ENCODE measurements around the gene RNF5. TPM values are rescaled to one million over a fixed set of nuclear protein-coding genes. Genes with fewer than 3 reads are reported as not detected.
"Not testable (repeated sequence)": the region's sequence is repeated elsewhere in the genome, so short reads cannot be mapped to it uniquely, and the experiment has no call there.

The RNF5 gene
- total RNA-seq (10 to 100 TPM; 20.9 to 30.0 TPM), total RNA-seq (14.5 to 38.4 reads per million in 2 donors)

- Mint-ChIP-seq H3K36me3 (ENCODE audit: low read depth) (peaks cover 6% of the 10 kb centered on the region), H3K27me3 (no peaks in the 10 kb centered on the region), H3K4me1 (peaks cover 67% of the 10 kb centered on the region), H3K4me3 (peak within 1 kb of the TSS; percentile 98), H3K27ac (peak within 1 kb of the TSS; percentile 98)
- DNase-seq (peak; percentile 76 to 90 (median 80)), ATAC-seq (peak; percentile 85)
- no peaks in the 10 kb centered on the region for H3K9me3 ChIP-seq (ENCODE audit: control insufficient read depth, low read length, poor library complexity, severe bottlenecking)
These were observed at the start of gene RNF5 for GRCh38 chr6:32177788-32178546. TSS of gene RNF5 (plus strand) at chr6:32178405. CDS start at chr6:32178512, 107 bp downstream.

- ATAC-seq (no peak), DNase-seq (no peak)
- peaks cover 2% of the 10 kb centered on the region for H3K27me3 Mint-ChIP-seq
- peak overlapping the region; percentile 94 for H3K27ac Mint-ChIP-seq
- H3K9me3 ChIP-seq (ENCODE audit: control insufficient read depth, low read length, poor library complexity, severe bottlenecking) = no peaks in the 10 kb centered on the region
- peaks cover 28% of the 10 kb centered on the region for H3K4me1 Mint-ChIP-seq
- H3K4me3 Mint-ChIP-seq = peak overlapping the region; percentile 98
- H3K36me3 Mint-ChIP-seq (ENCODE audit: low read depth) = peaks cover 7% of the 10 kb centered on the region
These were observed 49.4 kb upstream of the RNF5 start for GRCh38 chr6:32128751-32129296.

DNA sequence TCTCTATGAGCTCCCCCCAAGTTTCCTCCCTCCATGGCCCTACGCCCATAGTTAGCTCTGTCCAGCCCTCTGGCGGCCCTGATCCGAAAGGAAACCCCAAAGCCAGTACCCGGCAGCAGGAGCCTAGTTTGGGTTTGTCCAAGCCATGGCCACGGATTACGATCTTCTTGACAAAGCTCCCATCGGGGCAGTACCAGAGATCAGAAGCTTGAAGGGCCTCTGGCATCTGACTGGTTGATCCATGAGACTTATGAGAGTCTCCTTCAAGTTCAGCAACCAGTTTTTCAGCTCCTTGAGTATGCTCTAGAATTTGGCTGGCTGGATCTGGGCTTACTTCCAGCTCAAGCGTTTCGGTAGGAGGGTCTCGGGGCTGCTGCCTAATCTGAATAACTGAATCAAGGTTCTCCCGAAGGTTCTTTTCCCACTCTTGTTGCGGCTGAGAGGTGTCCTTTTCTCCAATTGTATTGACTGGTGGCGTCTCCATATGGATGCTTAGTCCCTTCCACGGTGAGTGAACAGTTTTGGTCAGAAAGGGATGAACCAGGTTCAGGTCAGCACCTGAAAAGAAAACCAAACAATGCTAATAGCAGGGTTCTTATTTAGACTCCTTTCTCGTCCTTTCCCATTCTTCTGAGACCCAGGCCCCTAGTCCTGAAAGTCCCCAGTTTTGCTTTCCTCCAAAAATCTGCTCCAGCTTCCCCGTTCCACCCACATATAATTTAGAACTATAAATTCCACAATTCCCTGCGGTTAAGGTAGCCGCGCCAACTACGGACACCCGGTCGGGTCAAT, 48.7 kb upstream of the RNF5 start:
- H3K4me1 Mint-ChIP-seq = peaks cover 23% of the 10 kb centered on the region
- no peak for DNase-seq
- peaks cover 3% of the 10 kb centered on the region for H3K36me3 Mint-ChIP-seq (ENCODE audit: low read depth)
- H3K27me3 Mint-ChIP-seq = peaks cover 5% of the 10 kb centered on the region
- no peak for ATAC-seq
- no peaks in the 10 kb centered on the region for H3K9me3 ChIP-seq (ENCODE audit: control insufficient read depth, low read length, poor library complexity, severe bottlenecking)
- H3K4me3 Mint-ChIP-seq = peak overlapping the region; percentile 85
- peak overlapping the region; percentile 94 for H3K27ac Mint-ChIP-seq

DNA sequence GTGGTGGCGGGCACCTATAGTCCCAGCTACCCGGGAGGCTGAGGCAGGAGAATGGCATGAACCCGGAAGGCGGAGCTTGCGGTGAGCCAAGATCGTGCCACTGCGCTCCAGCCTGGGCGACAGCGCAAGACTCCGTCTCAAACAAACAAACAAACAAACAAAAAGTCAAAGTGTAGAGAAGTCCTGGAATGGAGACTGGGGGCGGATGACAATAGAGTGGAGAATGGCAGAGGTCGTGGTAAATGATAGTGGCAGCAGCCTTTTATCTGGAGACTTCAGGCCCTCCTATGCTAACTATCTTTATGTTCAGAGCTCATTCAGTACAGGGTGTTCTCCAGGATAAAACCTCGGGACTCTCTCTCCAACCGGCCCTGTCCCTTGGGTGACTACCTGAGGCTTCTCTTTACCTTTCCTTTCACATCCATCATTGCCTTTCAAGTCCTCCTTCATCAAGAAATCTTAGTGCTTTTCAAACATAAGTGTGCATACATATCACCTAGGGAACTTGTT, 46.7 kb upstream of the RNF5 start:
- no peaks in the 10 kb centered on the region for H3K9me3 ChIP-seq (ENCODE audit: control insufficient read depth, low read length, poor library complexity, severe bottlenecking)
- DNase-seq = no peak
- Mint-ChIP-seq H3K27me3 (peaks cover 11% of the 10 kb centered on the region), H3K4me1 (peaks cover 18% of the 10 kb centered on the region), H3K36me3 (ENCODE audit: low read depth) (no peaks in the 10 kb centered on the region), H3K27ac (no peak overlapping the region), H3K4me3 (peak overlapping the region; percentile 6)
- no peak for ATAC-seq

DNA sequence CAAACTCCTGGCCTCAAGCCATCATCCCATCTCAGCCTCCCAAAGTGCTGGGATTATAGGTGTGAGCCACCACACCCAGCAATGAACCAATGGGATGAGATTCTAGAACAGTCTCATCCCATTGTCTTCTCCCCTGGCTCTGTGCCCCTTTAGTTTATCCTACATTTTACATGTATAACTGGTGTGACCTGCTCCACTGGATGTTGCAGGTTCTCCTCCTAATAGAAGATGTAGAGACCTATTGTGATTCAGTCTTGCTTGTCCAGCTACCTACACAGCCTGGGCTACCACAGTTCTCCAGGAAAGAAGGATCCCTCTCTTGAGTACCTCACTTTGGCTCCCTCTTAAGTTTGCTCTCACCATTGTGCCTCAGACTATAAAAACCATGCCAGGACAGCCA, 46.1 kb upstream of the RNF5 start:
- DNase-seq (no peak), ATAC-seq (no peak)
- peaks cover 11% of the 10 kb centered on the region for H3K27me3 Mint-ChIP-seq
- H3K4me1 Mint-ChIP-seq = peaks cover 13% of the 10 kb centered on the region
- H3K4me3 Mint-ChIP-seq = no peak overlapping the region
- H3K27ac Mint-ChIP-seq = no peak overlapping the region
- H3K9me3 ChIP-seq (ENCODE audit: control insufficient read depth, low read length, poor library complexity, severe bottlenecking) = no peaks in the 10 kb centered on the region
- no peaks in the 10 kb centered on the region for H3K36me3 Mint-ChIP-seq (ENCODE audit: low read depth)

GRCh38 chr6:32133786-32134185, 44.4 kb upstream of the RNF5 start:
- H3K4me1 Mint-ChIP-seq = peaks cover 7% of the 10 kb centered on the region
- H3K27me3 Mint-ChIP-seq = peaks cover 11% of the 10 kb centered on the region

DNA sequence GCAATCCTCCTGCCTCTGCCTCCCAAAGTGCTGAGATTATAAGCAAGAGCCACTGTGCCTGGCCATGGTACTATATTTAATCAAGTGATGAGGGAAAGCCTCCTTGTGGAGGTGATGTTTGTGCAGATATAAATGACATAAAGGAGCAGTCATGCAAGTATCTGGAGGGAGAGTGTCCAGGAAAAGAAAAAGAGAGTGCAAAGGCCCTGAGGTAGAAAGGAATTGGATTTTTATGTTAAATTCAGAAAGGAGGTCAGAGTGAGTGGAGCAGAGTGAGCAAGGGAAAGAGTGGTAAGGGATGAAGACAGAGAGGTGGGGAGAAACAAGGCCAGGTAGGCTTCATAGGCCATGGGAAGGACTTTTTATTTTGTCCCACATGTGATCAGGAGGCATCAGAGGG, 40.8 kb upstream of the RNF5 start:
- no peaks in the 10 kb centered on the region for H3K9me3 ChIP-seq (ENCODE audit: control insufficient read depth, low read length, poor library complexity, severe bottlenecking)
- peaks cover 6% of the 10 kb centered on the region for H3K36me3 Mint-ChIP-seq (ENCODE audit: low read depth)
- no peaks in the 10 kb centered on the region for H3K4me1 Mint-ChIP-seq
- ATAC-seq (no peak), DNase-seq (no peak)
- peaks cover 28% of the 10 kb centered on the region for H3K27me3 Mint-ChIP-seq
- no peak overlapping the region for H3K4me3 Mint-ChIP-seq
- H3K27ac Mint-ChIP-seq = no peak overlapping the region

More at GRCh38 chr6:32133786-32134185, 44.4 kb upstream of the RNF5 start:
- Mint-ChIP-seq H3K27ac (no peak overlapping the region), H3K36me3 (ENCODE audit: low read depth) (no peaks in the 10 kb centered on the region), H3K4me3 (no peak overlapping the region)
- no peaks in the 10 kb centered on the region for H3K9me3 ChIP-seq (ENCODE audit: control insufficient read depth, low read length, poor library complexity, severe bottlenecking)
- ATAC-seq (no peak), DNase-seq (no peak)

DNA sequence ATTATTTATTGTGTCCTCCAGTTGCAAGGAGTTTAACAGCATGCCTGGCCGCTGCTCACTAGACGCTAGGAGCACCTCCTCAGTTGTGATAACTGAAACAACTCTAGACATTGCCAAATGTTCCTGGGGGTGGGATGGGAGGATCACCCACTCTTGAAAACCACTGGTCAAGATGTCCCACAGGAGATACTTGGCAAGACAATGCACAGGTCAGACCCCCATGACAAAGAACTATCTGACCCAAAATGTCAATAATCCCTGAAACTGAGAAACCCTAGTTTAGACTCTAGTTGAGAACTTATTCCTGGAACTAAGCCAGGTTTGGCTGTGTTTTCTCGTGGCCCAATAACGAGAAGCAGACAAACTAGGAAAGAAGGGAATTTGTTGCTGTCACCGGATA, 38.6 kb upstream of the RNF5 start:
- Mint-ChIP-seq H3K4me3 (no peak overlapping the region), H3K4me1 (no peaks in the 10 kb centered on the region)
- H3K9me3 ChIP-seq (ENCODE audit: control insufficient read depth, low read length, poor library complexity, severe bottlenecking) = no peaks in the 10 kb centered on the region

GRCh38 chr6:32140420-32141046, 37.7 kb upstream of the RNF5 start:
- H3K27me3 Mint-ChIP-seq = peaks cover 20% of the 10 kb centered on the region
- no peaks in the 10 kb centered on the region for H3K4me1 Mint-ChIP-seq
- H3K36me3 Mint-ChIP-seq (ENCODE audit: low read depth) = peaks cover 6% of the 10 kb centered on the region
- no peak overlapping the region for H3K4me3 Mint-ChIP-seq
- ATAC-seq = no peak
- DNase-seq = no peak
- no peak overlapping the region for H3K27ac Mint-ChIP-seq
- no peaks in the 10 kb centered on the region for H3K9me3 ChIP-seq (ENCODE audit: control insufficient read depth, low read length, poor library complexity, severe bottlenecking)

More for the DNA sequence above, 38.6 kb upstream of the RNF5 start:
- peaks cover 6% of the 10 kb centered on the region for H3K36me3 Mint-ChIP-seq (ENCODE audit: low read depth)
- H3K27ac Mint-ChIP-seq = no peak overlapping the region
- DNase-seq (no peak), ATAC-seq (no peak)
- peaks cover 23% of the 10 kb centered on the region for H3K27me3 Mint-ChIP-seq

GRCh38 chr6:32144238-32144637, 34.0 kb upstream of the RNF5 start:
- peaks cover 15% of the 10 kb centered on the region for H3K4me1 Mint-ChIP-seq
- H3K9me3 ChIP-seq (ENCODE audit: control insufficient read depth, low read length, poor library complexity, severe bottlenecking); H3K4me3 Mint-ChIP-seq; H3K27ac Mint-ChIP-seq; DNase-seq; ATAC-seq; H3K36me3 Mint-ChIP-seq (ENCODE audit: low read depth): not testable (repeated sequence)
- H3K27me3 Mint-ChIP-seq = peaks cover 43% of the 10 kb centered on the region

DNA sequence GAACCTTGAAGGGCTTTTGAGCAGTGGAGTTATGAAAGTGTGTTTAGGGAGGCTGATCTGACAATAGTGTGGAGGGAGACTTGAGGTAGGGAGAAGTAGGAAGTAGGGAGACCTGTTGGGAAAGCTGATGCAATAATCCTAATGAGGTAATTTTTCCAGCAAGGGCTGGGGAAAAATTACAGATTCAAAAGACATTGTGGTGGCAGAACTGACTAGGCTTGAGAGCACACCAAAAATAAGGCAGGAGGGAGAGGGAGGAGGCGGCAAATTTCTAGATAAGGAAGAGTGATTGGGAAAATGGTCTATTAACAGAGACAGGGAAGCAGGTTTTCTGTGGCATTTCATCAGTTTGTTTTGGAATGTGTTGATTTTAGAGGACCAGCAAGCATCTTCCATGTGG, 31.9 kb upstream of the RNF5 start:
- H3K4me3 Mint-ChIP-seq = no peak overlapping the region

GRCh38 chr6:32146687-32147086, 31.5 kb upstream of the RNF5 start:
- H3K9me3 ChIP-seq (ENCODE audit: control insufficient read depth, low read length, poor library complexity, severe bottlenecking) = no peaks in the 10 kb centered on the region
- Mint-ChIP-seq H3K27ac (no peak overlapping the region), H3K4me1 (peaks cover 23% of the 10 kb centered on the region), H3K36me3 (ENCODE audit: low read depth) (peaks cover 12% of the 10 kb centered on the region), H3K27me3 (peaks cover 50% of the 10 kb centered on the region), H3K4me3 (no peak overlapping the region)
- DNase-seq = no peak
- no peak for ATAC-seq

More for the DNA sequence above, 31.9 kb upstream of the RNF5 start:
- Mint-ChIP-seq H3K4me1 (peaks cover 21% of the 10 kb centered on the region), H3K27ac (no peak overlapping the region), H3K27me3 (peaks cover 52% of the 10 kb centered on the region), H3K36me3 (ENCODE audit: low read depth) (peaks cover 15% of the 10 kb centered on the region)
- H3K9me3 ChIP-seq (ENCODE audit: control insufficient read depth, low read length, poor library complexity, severe bottlenecking) = no peaks in the 10 kb centered on the region
- no peak for ATAC-seq
- DNase-seq = no peak

All from T-helper 17 cell (primary cell).